Panc1 (cell line): ENCODE results near the gene LIME1. TPM values are rescaled to one million over a fixed set of nuclear protein-coding genes. Genes with fewer than 3 reads are reported as not detected.

Experiments
- ATAC-seq: fragments of 200-7000 bp; cut with Tn5 transposase; 2 replicates; pipeline ENCODE4 v1.9.1; 2020; ENCODE audit warnings: mild to moderate bottlenecking, moderate library complexity
- BruUV-seq: library from RNA; stranded (reverse); fragments of 400-500 nt; replicated peaks from 2 replicates; lab custom pipeline; 2021; lab: Mats Ljungman, UMichigan
- CTCF ChIA-PET: fragments of 300-600 bp; sonication (Branson Sonifier 250); formaldehyde crosslinking; loops from one replicate; lab custom pipeline; 2022; ENCODE audit warnings: antibody characterized with exemption; lab: Charles Lee
- POLR2A ChIA-PET: fragments of 300-600 bp; sonication (Branson Sonifier 250); formaldehyde crosslinking; loops from one replicate; lab custom pipeline; 2022; ENCODE audit warnings: antibody characterized with exemption; lab: Charles Lee
- DNase-seq: peaks from one replicate; pipeline ENCODE4 v3.0.0-alpha.2; 2010; ENCODE audit warnings: low read depth, low spot score
- H3K27ac ChIP-seq: 2 replicates; pipeline ENCODE4 v1.5.1; 2011; ENCODE audit warnings: mild to moderate bottlenecking, low read length, inconsistent platforms
- H3K27me3 ChIP-seq: fragments of 200-500 bp; sonication (Bioruptor generic); 2 replicates; pipeline ENCODE4 v1.6.0; 2014; ENCODE audit warnings: low read length, inconsistent platforms; ENCODE audit not compliant: control insufficient read depth, insufficient read depth
- H3K36me3 ChIP-seq: fragments of 200-500 bp; sonication (Bioruptor generic); 2 replicates; pipeline ENCODE4 v1.5.1; 2014; ENCODE audit warnings: inconsistent platforms, mild to moderate bottlenecking, low read length, moderate library complexity; ENCODE audit not compliant: control insufficient read depth, insufficient read depth
- H3K4me1 ChIP-seq: 2 replicates; pipeline ENCODE4 v1.5.1; 2011; ENCODE audit warnings: inconsistent platforms, mild to moderate bottlenecking, low read length, moderate library complexity; ENCODE audit not compliant: control insufficient read depth, insufficient read depth
- H3K4me3 ChIP-seq, 2 experiments: 2 replicates each; pipeline ENCODE4 v1.5.1; 2011 to 2012; ENCODE audit warnings: low read depth in 2 of 2, low read length in 2 of 2, mild to moderate bottlenecking in 2 of 2, inconsistent platforms in 1 of 2, moderate library complexity in 1 of 2
- H3K9me3 ChIP-seq: fragments of 200-500 bp; sonication (Bioruptor generic); 2 replicates; pipeline ENCODE4 v1.5.1; 2014; ENCODE audit warnings: low read depth, mild to moderate bottlenecking, inconsistent platforms, low read length, moderate library complexity; ENCODE audit not compliant: control insufficient read depth, insufficient read depth
- CTCF ChIP-seq: fragments of 450-650 bp; IDR thresholded peaks from 2 replicates; pipeline ENCODE4 v1.5.1; 2017; ENCODE audit warnings: mild to moderate bottlenecking
- POLR2AphosphoS5 ChIP-seq: IDR thresholded peaks from 2 replicates; pipeline ENCODE4 v1.6.1; 2012; ENCODE audit warnings: mild to moderate bottlenecking, low read depth, low read length, moderate library complexity
- REST ChIP-seq, 2 experiments: IDR thresholded peaks; 2 replicates each; pipeline ENCODE4 v1.6.1; 2011 to 2012; ENCODE audit warnings: low read depth in 2 of 2, control low read depth in 1 of 2, low read length in 1 of 2, mild to moderate bottlenecking in 1 of 2, moderate library complexity in 1 of 2; ENCODE audit not compliant: insufficient read depth in 1 of 2
- SIN3A ChIP-seq: IDR thresholded peaks from 2 replicates; pipeline ENCODE4 v1.6.1; 2012; ENCODE audit warnings: low read depth, mild to moderate bottlenecking, low read length, moderate library complexity, borderline replicate concordance; ENCODE audit not compliant: insufficient read depth
- TCF7L2 ChIP-seq: IDR thresholded peaks from 2 replicates; pipeline ENCODE4 v1.6.1; 2011; ENCODE audit warnings: mild to moderate bottlenecking, low read depth, low read length, inconsistent platforms
- in situ Hi-C: cut with HindIII; loops from 2 replicates; pipeline ENCODE4 v1.10.0; 2016; ENCODE audit warnings: low sequenced_read_pairs, low pct_unique_long_range_greater_than_20kb
- intact Hi-C: fragments of 100-400 bp; cut with micrococcal nuclease; formaldehyde crosslinking; loops from one replicate; pipeline ENCODE4 v1.10.0; 2022; ENCODE audit not compliant: unreplicated experiment
- total RNA-seq: library from RNA; stranded (reverse); gene quantifications from one replicate; pipeline ENCODE4 v1.2.1, GENCODE V29; 2021; ENCODE audit not compliant: unreplicated experiment

Gene LIME1
- total RNA-seq, 1 experiment from 2014 or later: 15.2 TPM

- Histone ChIP-seq H3K9me3 (no peaks in the 10 kb centered on the region), H3K27ac (no peak overlapping the region), H3K4me3 (no peak overlapping the region), H3K4me1 (peaks cover 5% of the 10 kb centered on the region; the same call in 1 of the 2 replicates), H3K36me3 (no peaks in the 10 kb centered on the region), H3K27me3 (no peaks in the 10 kb centered on the region)
- TF ChIP-seq POLR2AphosphoS5: no peak
- TF ChIP-seq CTCF: no peak
- no peak for TF ChIP-seq REST (IDR thresholded peaks at IDR 0.05; ENCODE audit: insufficient read depth in 1 of 2, low read depth in 2 of 2, low read length in 1 of 2)
- TF ChIP-seq SIN3A: no peak
- TF ChIP-seq TCF7L2: no peak
- intact Hi-C loops: no loop called here
- CTCF ChIA-PET: no interaction called here
- no TSS peak for BruUV-seq
- in situ Hi-C loops: no loop called here
- ATAC-seq: no peak
- POLR2A ChIA-PET: no interaction called here
- no peak for DNase-seq
These were observed 34.7 kb downstream of the LIME1 start for GRCh38 chr20:63771046-63771707.

GRCh38 chr20:63772781-63773518, 36.5 kb downstream of the LIME1 start:
- TF ChIP-seq TCF7L2 (no peak), SIN3A (no peak)
- ChIA-PET POLR2A (no interaction called here), CTCF (no interaction called here)
- Histone ChIP-seq H3K27me3 (no peaks in the 10 kb centered on the region), H3K4me1 (peaks cover 5% of the 10 kb centered on the region; the same call in 1 of the 2 replicates), H3K9me3 (no peaks in the 10 kb centered on the region), H3K27ac (peak overlapping the region; percentile 66; the same call in 1 of the 2 replicates), H3K36me3 (no peaks in the 10 kb centered on the region), H3K4me3 (no peak overlapping the region; a peak in 1 of 4 replicates)
- in situ Hi-C loops: no loop called here
- BruUV-seq: no TSS peak
- ATAC-seq: peak; percentile 69
- no peak for DNase-seq
- intact Hi-C loops: no loop called here
